ENCODE measurements around the gene MOB1B. TPM values are rescaled to one million over a fixed set of nuclear protein-coding genes. Genes with fewer than 3 reads are reported as not detected.

MOB1B gene
- total RNA-seq, 1 donor from 2014 or later: 30.6 TPM

DNA sequence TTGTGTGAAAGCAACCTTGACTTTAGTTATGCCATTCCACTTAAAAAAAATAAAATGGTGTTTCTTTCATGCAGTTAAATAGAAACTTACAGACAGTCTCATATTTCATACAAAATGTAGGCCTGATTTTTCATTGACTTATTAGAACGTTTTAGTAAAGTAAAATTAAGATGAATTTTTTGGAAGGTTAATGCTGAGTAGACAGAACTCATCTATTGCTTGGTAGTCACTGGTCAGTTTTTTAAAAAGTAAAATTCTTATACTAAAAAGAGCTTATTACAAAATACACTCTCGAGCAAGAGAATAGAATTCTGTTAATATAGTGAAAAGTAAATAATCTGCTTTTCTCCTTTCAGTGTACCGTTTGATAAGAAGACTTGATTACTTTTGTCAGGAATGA lies 21.4 kb upstream of the MOB1B start:
- no peak overlapping the region for H3K4me3 Mint-ChIP-seq
- Histone ChIP-seq H4K20me1 (ENCODE audit: low read depth) (no peaks in the 10 kb centered on the region), H3F3A (ENCODE audit: low read depth) (no peaks in the 10 kb centered on the region), H3K27ac (no peak overlapping the region), H3K79me2 (ENCODE audit: low read depth) (no peaks in the 10 kb centered on the region), H3K4me3 (no peak overlapping the region), H3K36me3 (no peaks in the 10 kb centered on the region), H3K9ac (no peak overlapping the region), H3K27me3 (no peaks in the 10 kb centered on the region), H3K4me1 (no peaks in the 10 kb centered on the region), H2AFZ (replicated peaks) (no peak overlapping the region), H3K9me3 (ENCODE audit: low read depth) (no peaks in the 10 kb centered on the region), H3K4me2 (no peak overlapping the region)
- no peaks in the 10 kb centered on the region for H3K4me1 Mint-ChIP-seq
- no peak for DNase-seq (ENCODE audit: low spot score)
- no peaks in the 10 kb centered on the region for H3K27me3 Mint-ChIP-seq (ENCODE audit: insufficient read depth, low read depth)
- no peaks in the 10 kb centered on the region for H3K9me3 Mint-ChIP-seq
- TF ChIP-seq CTCF (IDR thresholded peaks at IDR 0.05) (no peak), EZH2 (IDR thresholded peaks at IDR 0.05) (no peak), EZH2phosphoT487 (IDR thresholded peaks at IDR 0.05) (no peak)
- no peak overlapping the region for H3K27ac Mint-ChIP-seq
- H3K36me3 Mint-ChIP-seq: no peaks in the 10 kb centered on the region

GRCh38 chr4:70885174-70885573 lies 17.0 kb upstream of the MOB1B start:
- Histone ChIP-seq H3K9ac (no peak overlapping the region), H3K27me3 (no peaks in the 10 kb centered on the region), H3K27ac (no peak overlapping the region), H3K36me3 (no peaks in the 10 kb centered on the region), H3F3A (ENCODE audit: low read depth) (no peaks in the 10 kb centered on the region), H3K4me3 (no peak overlapping the region), H4K20me1 (ENCODE audit: low read depth) (no peaks in the 10 kb centered on the region), H2AFZ (replicated peaks) (no peak overlapping the region), H3K9me3 (ENCODE audit: low read depth) (no peaks in the 10 kb centered on the region), H3K4me1 (no peaks in the 10 kb centered on the region), H3K79me2 (ENCODE audit: low read depth) (no peaks in the 10 kb centered on the region), H3K4me2 (no peak overlapping the region)
- Mint-ChIP-seq H3K27me3 (ENCODE audit: insufficient read depth, low read depth) (no peaks in the 10 kb centered on the region), H3K27ac (no peak overlapping the region), H3K9me3 (no peaks in the 10 kb centered on the region), H3K36me3 (no peaks in the 10 kb centered on the region), H3K4me1 (peaks cover 6% of the 10 kb centered on the region), H3K4me3 (no peak overlapping the region)
- no peak for DNase-seq (ENCODE audit: low spot score)
- TF ChIP-seq CTCF (IDR thresholded peaks at IDR 0.05) (no peak), EZH2 (IDR thresholded peaks at IDR 0.05) (no peak), EZH2phosphoT487 (IDR thresholded peaks at IDR 0.05) (no peak)

DNA sequence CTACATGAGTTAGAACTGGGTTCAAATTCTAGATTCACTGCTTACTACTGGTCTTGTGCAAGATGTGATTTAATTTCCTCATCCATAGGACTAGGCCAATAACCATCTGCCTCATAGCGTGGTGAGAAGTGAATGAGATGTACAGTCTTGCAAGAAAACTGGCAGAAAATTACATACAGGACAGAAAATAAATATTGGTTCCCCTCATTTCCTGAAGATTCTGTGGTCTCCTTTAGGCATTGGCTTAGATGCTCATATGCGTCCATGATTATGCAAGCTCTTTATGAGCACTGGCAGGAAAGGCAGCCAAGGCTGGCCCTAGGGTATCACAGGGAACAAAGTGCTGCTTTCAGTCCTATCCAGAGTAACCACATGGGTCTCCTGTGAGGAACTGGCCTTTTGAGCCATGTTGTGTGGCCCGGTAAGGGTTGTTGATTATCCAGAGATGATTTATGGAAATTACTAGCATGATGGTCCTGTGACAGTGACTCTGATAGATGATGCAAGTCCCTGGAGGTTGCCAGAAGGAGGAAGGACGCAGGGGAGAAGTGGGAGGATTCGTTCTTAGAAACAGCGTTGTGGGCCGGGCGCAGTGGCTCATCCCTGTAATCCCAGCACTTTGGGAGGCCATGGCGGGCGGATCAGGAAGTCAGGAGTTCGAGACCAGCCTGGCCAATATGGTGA lies 9.9 kb upstream of the MOB1B start:
- Histone ChIP-seq H3K4me3 (no peak overlapping the region), H3K27me3 (no peaks in the 10 kb centered on the region), H3K36me3 (no peaks in the 10 kb centered on the region), H3K4me2 (no peak overlapping the region), H4K20me1 (ENCODE audit: low read depth) (no peaks in the 10 kb centered on the region), H3K9me3 (ENCODE audit: low read depth) (no peaks in the 10 kb centered on the region), H3K9ac (no peak overlapping the region), H2AFZ (replicated peaks) (no peak overlapping the region), H3K27ac (no peak overlapping the region), H3F3A (ENCODE audit: low read depth) (no peaks in the 10 kb centered on the region), H3K79me2 (ENCODE audit: low read depth) (no peaks in the 10 kb centered on the region), H3K4me1 (no peaks in the 10 kb centered on the region)
- no peak for DNase-seq (ENCODE audit: low spot score)
- Mint-ChIP-seq H3K4me3 (no peak overlapping the region), H3K36me3 (no peaks in the 10 kb centered on the region), H3K27ac (peak overlapping the region; percentile 61), H3K27me3 (ENCODE audit: insufficient read depth, low read depth) (no peaks in the 10 kb centered on the region), H3K9me3 (peaks cover 2% of the 10 kb centered on the region), H3K4me1 (peaks cover 23% of the 10 kb centered on the region)
- no peak for TF ChIP-seq EZH2phosphoT487 (IDR thresholded peaks at IDR 0.05)
- TF ChIP-seq CTCF (IDR thresholded peaks at IDR 0.05): no peak
- TF ChIP-seq EZH2 (IDR thresholded peaks at IDR 0.05): no peak
